BLaER1 treated with 17β-estradiol and CSF1 and Interleukin-3, amounts not matched to agents 10 nM and 100 nM (cell line): ENCODE measurements around the gene ZP1.

Source experiments
- H3K27ac ChIP-seq, 11 experiments: shearing (Covaris generic); formaldehyde crosslinking; 2 replicates each; pipeline ENCODE4 v1.8.1; 2022
- H3K27me3 ChIP-seq, 11 experiments: shearing (Covaris generic); formaldehyde crosslinking; 2 replicates each; pipeline ENCODE4 v1.8.1; 2022
- H3K36me3 ChIP-seq, 11 experiments: shearing (Covaris generic); formaldehyde crosslinking; 2 replicates each; pipeline ENCODE4 v1.8.1; 2022
- H3K4me1 ChIP-seq, 10 experiments: shearing (Covaris generic); formaldehyde crosslinking; 2 replicates each; pipeline ENCODE4 v1.8.1; 2022
- H3K4me2 ChIP-seq, 11 experiments: shearing (Covaris generic); formaldehyde crosslinking; 2 replicates each; pipeline ENCODE4 v1.8.1; 2022
- H3K4me3 ChIP-seq, 10 experiments: shearing (Covaris generic); formaldehyde crosslinking; 2 replicates each; pipeline ENCODE4 v1.8.1; 2022
- H3K9ac ChIP-seq, 11 experiments: shearing (Covaris generic); formaldehyde crosslinking; 2 replicates each; pipeline ENCODE4 v1.8.1; 2022
- H3K9me3 ChIP-seq, 11 experiments: shearing (Covaris generic); formaldehyde crosslinking; replicated peaks in 1 of 11; 2 replicates each; pipeline ENCODE4 v1.8.1; 2022
- H4K20me1 ChIP-seq, 11 experiments: shearing (Covaris generic); formaldehyde crosslinking; 2 replicates each; pipeline ENCODE4 v1.8.1; 2022
- Cebpa-rat ChIP-seq, 11 experiments: shearing (Covaris generic); IDR thresholded peaks; 2 replicates each; pipeline ENCODE4 v1.8.1; 2022

Gene ZP1

GRCh38 chr11:60895687-60896086 lies 28.3 kb downstream of the ZP1 start:
- Histone ChIP-seq H3K9me3 (no peaks in the 10 kb centered on the region), H3K27ac (no peak overlapping the region), H4K20me1 (peaks cover 0 to 81% (median 43%) of the 10 kb centered on the region in 11 experiments; a peak in 18 of 22 replicates), H3K4me2 (peak overlapping the region in 2 of 11 experiments; percentile 6 to 8; a peak in 3 of 22 replicates), H3K27me3 (no peaks in the 10 kb centered on the region), H3K4me1 (peaks cover 0 to 19% (median 2%) of the 10 kb centered on the region in 10 experiments; a peak in 6 of 20 replicates), H3K4me3 (no peak overlapping the region), H3K36me3 (peaks cover 85 to 99% (median 97%) of the 10 kb centered on the region in 11 experiments), H3K9ac (no peak overlapping the region; a peak in 1 of 22 replicates)
- TF ChIP-seq Cebpa-rat (IDR thresholded peaks at IDR 0.05), result no peak

GRCh38 chr11:60897496-60897895 lies 30.2 kb downstream of the ZP1 start:
- Histone ChIP-seq H4K20me1 (peaks cover 0 to 86% (median 49%) of the 10 kb centered on the region in 11 experiments; a peak in 21 of 22 replicates), H3K4me1 (peaks cover 0 to 15% (median 2%) of the 10 kb centered on the region in 10 experiments; a peak in 5 of 20 replicates), H3K27ac (no peak overlapping the region), H3K27me3 (no peaks in the 10 kb centered on the region), H3K9me3 (no peaks in the 10 kb centered on the region), H3K36me3 (peaks cover 89 to 100% (median 100%) of the 10 kb centered on the region in 11 experiments), H3K4me2 (no peak overlapping the region), H3K4me3 (no peak overlapping the region), H3K9ac (no peak overlapping the region)
- no peak for TF ChIP-seq Cebpa-rat (IDR thresholded peaks at IDR 0.05)

GRCh38 chr11:60899046-60899936 lies 31.9 kb downstream of the ZP1 start:
- peak overlapping the region in 4 of 11 experiments; percentile 2 to 45 (median 6); a peak in 2 of 22 replicates for H3K9ac ChIP-seq
- no peaks in the 10 kb centered on the region for H3K9me3 ChIP-seq
- peak overlapping the region in 9 of 11 experiments; percentile 4 to 75 (median 53); a peak in 17 of 22 replicates for H3K27ac ChIP-seq
- H3K4me2 ChIP-seq, result no peak overlapping the region
- no peaks in the 10 kb centered on the region for H3K27me3 ChIP-seq
- no peak for TF ChIP-seq Cebpa-rat (IDR thresholded peaks at IDR 0.05)
- peaks cover 17 to 89% (median 62%) of the 10 kb centered on the region in 11 experiments; a peak in 21 of 22 replicates for H4K20me1 ChIP-seq
- peaks cover 93 to 100% (median 99%) of the 10 kb centered on the region in 11 experiments for H3K36me3 ChIP-seq
- peaks cover 4 to 20% (median 9%) of the 10 kb centered on the region in 10 experiments for H3K4me1 ChIP-seq
- H3K4me3 ChIP-seq, result no peak overlapping the region

- no peak for TF ChIP-seq Cebpa-rat (IDR thresholded peaks at IDR 0.05)
- H3K36me3 ChIP-seq, result peaks cover 86 to 100% (median 96%) of the 10 kb centered on the region in 11 experiments
- no peak overlapping the region for H3K27ac ChIP-seq
- no peak overlapping the region for H3K4me3 ChIP-seq
- peaks cover 19 to 91% (median 68%) of the 10 kb centered on the region in 11 experiments; a peak in 21 of 22 replicates for H4K20me1 ChIP-seq
- H3K9ac ChIP-seq, result peak overlapping the region in 2 of 11 experiments; percentile 2 to 14; a peak in 1 of 22 replicates
- H3K4me1 ChIP-seq, result peaks cover 10 to 27% (median 16%) of the 10 kb centered on the region in 10 experiments
- no peaks in the 10 kb centered on the region for H3K9me3 ChIP-seq
- no peak overlapping the region for H3K4me2 ChIP-seq
- no peaks in the 10 kb centered on the region for H3K27me3 ChIP-seq
Measured at GRCh38 chr11:60899977-60900376, 32.6 kb downstream of the ZP1 start.

GRCh38 chr11:60900673-60901404 lies 33.5 kb downstream of the ZP1 start:
- no peak overlapping the region for H3K4me2 ChIP-seq
- H3K4me1 ChIP-seq, result peaks cover 15 to 26% (median 21%) of the 10 kb centered on the region in 10 experiments
- H4K20me1 ChIP-seq, result peaks cover 19 to 92% (median 77%) of the 10 kb centered on the region in 11 experiments; a peak in 21 of 22 replicates
- peaks cover 78 to 92% (median 87%) of the 10 kb centered on the region in 11 experiments for H3K36me3 ChIP-seq
- TF ChIP-seq Cebpa-rat (IDR thresholded peaks at IDR 0.05), result no peak
- no peaks in the 10 kb centered on the region for H3K9me3 ChIP-seq
- H3K27ac ChIP-seq, result no peak overlapping the region
- peak overlapping the region in 4 of 11 experiments; percentile 2 to 18 (median 12); a peak in 3 of 22 replicates for H3K9ac ChIP-seq
- H3K4me3 ChIP-seq, result no peak overlapping the region
- no peaks in the 10 kb centered on the region for H3K27me3 ChIP-seq

GRCh38 chr11:60902625-60903024 lies 35.3 kb downstream of the ZP1 start:
- no peak overlapping the region for H3K4me2 ChIP-seq
- H3K27ac ChIP-seq, result no peak overlapping the region
- H3K9me3 ChIP-seq, result no peaks in the 10 kb centered on the region
- H3K4me1 ChIP-seq, result peaks cover 22 to 31% (median 28%) of the 10 kb centered on the region in 10 experiments
- H3K9ac ChIP-seq, result peak overlapping the region in 3 of 11 experiments; percentile 7 to 23 (median 21); a peak in 2 of 22 replicates
- no peak overlapping the region for H3K4me3 ChIP-seq
- H3K36me3 ChIP-seq, result peaks cover 60 to 75% (median 69%) of the 10 kb centered on the region in 11 experiments
- no peak for TF ChIP-seq Cebpa-rat (IDR thresholded peaks at IDR 0.05)
- peaks cover 19 to 85% (median 81%) of the 10 kb centered on the region in 11 experiments; a peak in 21 of 22 replicates for H4K20me1 ChIP-seq
- H3K27me3 ChIP-seq, result no peaks in the 10 kb centered on the region

- Histone ChIP-seq H4K20me1 (peaks cover 19 to 61% (median 59%) of the 10 kb centered on the region in 11 experiments; a peak in 21 of 22 replicates), H3K9me3 (peaks cover 8 to 15% (median 11%) of the 10 kb centered on the region in 11 experiments; a peak in 20 of 22 replicates), H3K36me3 (peaks cover 37 to 51% (median 45%) of the 10 kb centered on the region in 11 experiments), H3K4me3 (peak overlapping the region; percentile 85 to 98 (median 92)), H3K4me1 (peaks cover 29 to 54% (median 37%) of the 10 kb centered on the region in 10 experiments), H3K9ac (peak overlapping the region; percentile 92 to 98 (median 96)), H3K4me2 (peak overlapping the region; percentile 88 to 99 (median 94)), H3K27me3 (no peaks in the 10 kb centered on the region), H3K27ac (peak overlapping the region in 10 of 11 experiments; percentile 84 to 98 (median 95); a peak in 19 of 22 replicates)
- TF ChIP-seq Cebpa-rat (IDR thresholded peaks at IDR 0.05), result no peak
Measured at GRCh38 chr11:60905047-60905446, 37.7 kb downstream of the ZP1 start.

- H3K27ac ChIP-seq, result peak overlapping the region; percentile 76 to 98 (median 95)
- H3K9me3 ChIP-seq, result peaks cover 8 to 15% (median 13%) of the 10 kb centered on the region in 11 experiments; a peak in 20 of 22 replicates
- H3K36me3 ChIP-seq, result peaks cover 31 to 45% (median 39%) of the 10 kb centered on the region in 11 experiments
- peak overlapping the region; percentile 88 to 99 (median 94) for H3K4me2 ChIP-seq
- peak overlapping the region; percentile 92 to 98 (median 96) for H3K9ac ChIP-seq
- H4K20me1 ChIP-seq, result peaks cover 19 to 56% (median 53%) of the 10 kb centered on the region in 11 experiments; a peak in 21 of 22 replicates
- peaks cover 35 to 59% (median 42%) of the 10 kb centered on the region in 10 experiments for H3K4me1 ChIP-seq
- TF ChIP-seq Cebpa-rat (IDR thresholded peaks at IDR 0.05), result no peak
- no peaks in the 10 kb centered on the region for H3K27me3 ChIP-seq
- peak overlapping the region; percentile 85 to 98 (median 92) for H3K4me3 ChIP-seq
Measured at GRCh38 chr11:60905551-60906113, 38.3 kb downstream of the ZP1 start.
